ENCODE data around the gene PSMF1. TPM values are rescaled to one million over a fixed set of nuclear protein-coding genes. Genes with fewer than 3 reads are reported as not detected.

Gene PSMF1
- total RNA-seq, 4 donors from 2014 or later: 44.6 to 167 (median 67.8) TPM

DNA sequence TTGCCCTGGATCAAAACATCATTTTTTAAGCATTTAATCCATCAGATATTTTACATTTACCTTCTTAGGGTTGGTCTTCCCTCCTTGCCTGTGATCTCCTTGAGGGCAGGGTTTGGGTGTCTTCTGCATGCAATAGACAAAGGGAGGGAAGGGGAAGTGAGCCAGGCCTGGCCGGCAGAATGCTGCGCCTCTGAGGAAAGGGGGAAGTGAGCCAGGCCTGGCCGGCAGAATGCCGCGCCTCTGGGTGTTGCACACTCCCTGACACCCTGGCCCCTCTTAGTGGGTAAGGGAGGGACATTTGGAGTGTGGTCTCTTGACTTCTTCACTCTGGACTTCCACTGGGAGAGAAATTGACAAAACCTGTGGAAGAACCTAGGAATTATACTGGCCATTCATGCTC lies 12.4 kb downstream of the PSMF1 start:
- no peak overlapping the region for H3K4me3 ChIP-seq
- TF ChIP-seq POLR2A (IDR thresholded peaks at IDR 0.05): no peak
- TF ChIP-seq, protein P1, sequence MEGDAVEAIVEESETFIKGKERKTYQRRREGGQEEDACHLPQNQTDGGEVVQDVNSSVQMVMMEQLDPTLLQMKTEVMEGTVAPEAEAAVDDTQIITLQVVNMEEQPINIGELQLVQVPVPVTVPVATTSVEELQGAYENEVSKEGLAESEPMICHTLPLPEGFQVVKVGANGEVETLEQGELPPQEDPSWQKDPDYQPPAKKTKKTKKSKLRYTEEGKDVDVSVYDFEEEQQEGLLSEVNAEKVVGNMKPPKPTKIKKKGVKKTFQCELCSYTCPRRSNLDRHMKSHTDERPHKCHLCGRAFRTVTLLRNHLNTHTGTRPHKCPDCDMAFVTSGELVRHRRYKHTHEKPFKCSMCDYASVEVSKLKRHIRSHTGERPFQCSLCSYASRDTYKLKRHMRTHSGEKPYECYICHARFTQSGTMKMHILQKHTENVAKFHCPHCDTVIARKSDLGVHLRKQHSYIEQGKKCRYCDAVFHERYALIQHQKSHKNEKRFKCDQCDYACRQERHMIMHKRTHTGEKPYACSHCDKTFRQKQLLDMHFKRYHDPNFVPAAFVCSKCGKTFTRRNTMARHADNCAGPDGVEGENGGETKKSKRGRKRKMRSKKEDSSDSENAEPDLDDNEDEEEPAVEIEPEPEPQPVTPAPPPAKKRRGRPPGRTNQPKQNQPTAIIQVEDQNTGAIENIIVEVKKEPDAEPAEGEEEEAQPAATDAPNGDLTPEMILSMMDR (IDR thresholded peaks at IDR 0.05): no peak
- H3K27ac ChIP-seq: no peak overlapping the region
- H3K36me3 ChIP-seq: peaks cover 0 to 77% (median 0%) of the 10 kb centered on the region in 3 donors
- H3K27me3 ChIP-seq: no peaks in the 10 kb centered on the region
- DNase-seq: no peak
- peaks cover 0 to 3% (median 0%) of the 10 kb centered on the region in 4 donors for H3K4me1 ChIP-seq
- H3K9me3 ChIP-seq: no peaks in the 10 kb centered on the region

DNA sequence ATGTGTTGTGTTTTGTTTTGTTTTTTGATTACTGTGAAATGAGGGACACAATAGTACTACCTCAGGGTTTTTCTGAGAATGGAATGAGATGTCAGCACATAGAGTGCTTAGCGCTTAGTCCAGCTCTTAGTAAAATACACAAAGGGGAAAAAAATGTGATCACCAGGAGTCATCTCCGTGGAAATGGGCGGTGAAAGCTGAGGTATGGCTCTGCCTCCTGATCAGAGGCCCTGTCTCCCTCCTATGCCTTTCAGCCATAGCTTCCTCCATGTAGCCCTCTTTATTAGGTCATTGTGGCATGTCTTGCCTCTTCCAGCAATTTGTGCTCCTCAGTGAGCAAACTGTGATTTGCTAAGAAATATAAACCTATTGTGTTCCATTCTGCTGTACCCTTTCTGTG lies 13.0 kb downstream of the PSMF1 start:
- DNase-seq: no peak
- peaks cover 0 to 77% (median 0%) of the 10 kb centered on the region in 3 donors for H3K36me3 ChIP-seq
- no peak overlapping the region for H3K27ac ChIP-seq
- H3K4me3 ChIP-seq: no peak overlapping the region
- no peaks in the 10 kb centered on the region for H3K27me3 ChIP-seq
- no peak for TF ChIP-seq POLR2A (IDR thresholded peaks at IDR 0.05)
- TF ChIP-seq, protein P1 (IDR thresholded peaks at IDR 0.05): no peak
- H3K9me3 ChIP-seq: no peaks in the 10 kb centered on the region
- H3K4me1 ChIP-seq: peaks cover 0 to 3% (median 0%) of the 10 kb centered on the region in 4 donors

DNA sequence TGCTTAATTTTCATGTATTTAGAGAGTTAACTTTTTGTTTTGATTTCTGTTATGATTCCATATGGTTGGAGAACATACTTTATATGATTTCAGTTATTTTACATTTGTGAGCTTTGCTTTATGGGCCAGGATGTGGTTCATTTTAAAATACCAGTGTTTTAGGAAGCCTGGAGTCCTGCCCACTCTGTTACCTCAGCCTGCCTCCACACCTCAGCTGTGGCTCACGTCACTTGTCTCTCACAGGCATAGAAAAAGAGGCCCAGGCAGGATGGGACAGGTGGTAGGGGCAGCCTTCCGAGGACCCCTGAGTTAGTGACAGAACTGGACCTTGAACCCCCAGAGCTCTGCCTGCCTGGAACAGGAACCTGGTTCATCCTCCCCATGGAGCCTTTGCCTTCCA lies 16.0 kb downstream of the PSMF1 start:
- H3K27ac ChIP-seq: no peak overlapping the region
- H3K27me3 ChIP-seq: no peaks in the 10 kb centered on the region
- peaks cover 0 to 77% (median 0%) of the 10 kb centered on the region in 3 donors for H3K36me3 ChIP-seq
- peaks cover 0 to 3% (median 0%) of the 10 kb centered on the region in 4 donors for H3K4me1 ChIP-seq
- no peak for DNase-seq
- TF ChIP-seq, protein P1 (IDR thresholded peaks at IDR 0.05): no peak
- no peak for TF ChIP-seq POLR2A (IDR thresholded peaks at IDR 0.05)
- no peak overlapping the region for H3K4me3 ChIP-seq
- H3K9me3 ChIP-seq: no peaks in the 10 kb centered on the region

DNA sequence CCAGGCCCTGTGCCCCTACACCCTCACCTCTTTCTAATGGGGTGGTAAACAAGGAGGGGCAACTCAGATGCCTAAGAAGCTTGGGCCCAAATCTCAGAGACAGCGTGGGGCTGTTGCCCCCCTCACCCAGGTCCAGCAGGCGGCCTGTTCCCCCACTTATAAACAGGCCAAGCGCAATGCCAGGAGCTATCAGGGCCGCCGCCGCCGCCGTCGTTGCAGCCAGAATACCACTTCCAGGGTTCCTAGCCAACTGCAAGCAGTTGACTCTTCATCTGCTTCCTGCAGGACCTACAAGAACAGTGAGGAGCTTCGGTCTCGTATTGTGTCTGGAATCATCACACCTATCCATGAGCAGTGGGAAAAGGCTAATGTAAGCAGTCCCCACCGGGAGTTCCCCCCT lies 16.4 kb downstream of the PSMF1 start:
- Histone ChIP-seq H3K27ac (no peak overlapping the region), H3K27me3 (no peaks in the 10 kb centered on the region), H3K9me3 (no peaks in the 10 kb centered on the region), H3K4me3 (no peak overlapping the region), H3K36me3 (peaks cover 0 to 74% (median 0%) of the 10 kb centered on the region in 3 donors), H3K4me1 (peaks cover 0 to 3% (median 0%) of the 10 kb centered on the region in 4 donors)
- DNase-seq: no peak
- TF ChIP-seq POLR2A (IDR thresholded peaks at IDR 0.05): no peak
- TF ChIP-seq, protein P1 (IDR thresholded peaks at IDR 0.05): no peak

DNA sequence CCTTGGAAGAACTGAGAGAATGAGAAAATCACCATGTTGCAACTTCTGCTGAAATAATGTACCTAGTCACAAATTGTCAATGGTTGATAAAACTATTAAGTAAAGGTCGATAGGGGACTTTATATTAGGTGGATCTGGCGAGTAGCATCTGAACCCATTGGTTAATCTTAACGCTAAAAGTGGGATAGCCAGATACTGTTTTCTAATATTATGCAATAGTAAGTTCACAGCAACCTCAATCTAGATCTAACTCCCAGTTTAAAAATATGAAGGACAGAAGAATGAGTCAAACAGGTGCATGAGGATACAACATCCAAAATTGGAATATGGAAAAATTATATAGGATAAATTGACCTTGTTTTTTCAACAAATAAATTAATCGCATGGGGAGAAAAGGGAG lies 18.8 kb downstream of the PSMF1 start:
- no peaks in the 10 kb centered on the region for H3K9me3 ChIP-seq
- TF ChIP-seq POLR2A (IDR thresholded peaks at IDR 0.05): no peak
- TF ChIP-seq, protein P1 (IDR thresholded peaks at IDR 0.05): no peak
- H3K36me3 ChIP-seq: peaks cover 0 to 68% (median 0%) of the 10 kb centered on the region in 3 donors
- no peaks in the 10 kb centered on the region for H3K27me3 ChIP-seq
- no peaks in the 10 kb centered on the region for H3K4me1 ChIP-seq
- DNase-seq: no peak
- H3K27ac ChIP-seq: no peak overlapping the region
- no peak overlapping the region for H3K4me3 ChIP-seq

Data from Peyer's patch (tissue), 4 donors.